Neuronal stem cell (in vitro differentiated cells): Measurements from ENCODE around the gene CABP5.

Experiments used
- DNase-seq: peaks from one replicate; pipeline ENCODE4 v3.0.0-alpha.2; 2013; ENCODE audit warnings: low spot score
- H2AFZ ChIP-seq: one replicate; pipeline ENCODE4 v1.6.1; 2013; ENCODE audit warnings: mild to moderate bottlenecking, low read length, inconsistent platforms
- H2AK5ac ChIP-seq: 2 replicates; pipeline ENCODE4 v1.6.1; 2013; ENCODE audit warnings: low read depth, mild to moderate bottlenecking, inconsistent platforms, low read length, moderate library complexity, mixed read lengths
- H2BK120ac ChIP-seq: 2 replicates; pipeline ENCODE4 v1.6.1; 2013; ENCODE audit warnings: low read depth, mild to moderate bottlenecking, inconsistent platforms, low read length, moderate library complexity, mixed read lengths
- H2BK12ac ChIP-seq: one replicate; pipeline ENCODE4 v1.6.1; 2013; ENCODE audit warnings: low read length, inconsistent platforms
- H2BK15ac ChIP-seq: 2 replicates; pipeline ENCODE4 v1.6.1; 2013; ENCODE audit warnings: mild to moderate bottlenecking, low read length, inconsistent platforms, mixed read lengths
- H2BK5ac ChIP-seq: one replicate; pipeline ENCODE4 v1.6.1; 2013; ENCODE audit warnings: inconsistent platforms, mild to moderate bottlenecking, low read length, moderate library complexity
- H3K14ac ChIP-seq: one replicate; pipeline ENCODE4 v1.6.1; 2013; ENCODE audit warnings: low read length, inconsistent platforms
- H3K18ac ChIP-seq: 2 replicates; pipeline ENCODE4 v1.6.1; 2013; ENCODE audit warnings: low read length, inconsistent platforms
- H3K23ac ChIP-seq: 2 replicates; pipeline ENCODE4 v1.6.1; 2013; ENCODE audit warnings: low read depth, mild to moderate bottlenecking, mixed read lengths, low read length, inconsistent platforms; ENCODE audit not compliant: poor library complexity
- H3K27ac ChIP-seq: replicated peaks from 3 replicates; pipeline ENCODE4 v1.5.1; 2013; ENCODE audit warnings: low read length, inconsistent platforms
- H3K27me3 ChIP-seq, 3 experiments: 2 replicates each; pipeline ENCODE4 v1.6.1; 2013; ENCODE audit warnings: low read length in 3 of 3, mild to moderate bottlenecking in 2 of 3, inconsistent platforms in 1 of 3, low read depth in 1 of 3, mixed read lengths in 1 of 3, moderate library complexity in 1 of 3; ENCODE audit not compliant: control insufficient read depth in 3 of 3, insufficient read depth in 3 of 3
- H3K36me3 ChIP-seq, 2 donors: replicated peaks in 1 of 2; 2 replicates each; pipeline ENCODE4 v1.6.1; 2013; ENCODE audit warnings: low read length in 2 of 2; ENCODE audit not compliant: control insufficient read depth in 2 of 2, insufficient read depth in 2 of 2
- H3K4ac ChIP-seq: 2 replicates; pipeline ENCODE4 v1.6.1; 2013; ENCODE audit warnings: inconsistent platforms, mild to moderate bottlenecking, low read length, moderate library complexity
- H3K4me1 ChIP-seq, 2 donors: 1 replicate in 1 of 2; 2 replicates in 1 of 2; pipeline ENCODE4 v1.6.1; 2013; ENCODE audit warnings: low read length in 2 of 2, low read depth in 1 of 2; ENCODE audit not compliant: control insufficient read depth in 2 of 2, insufficient read depth in 1 of 2
- H3K4me2 ChIP-seq: one replicate; pipeline ENCODE4 v1.6.1; 2013; ENCODE audit warnings: mild to moderate bottlenecking, low read length, inconsistent platforms; ENCODE audit not compliant: insufficient read depth, poor library complexity, severe bottlenecking
- H3K4me3 ChIP-seq, 2 donors: 2 replicates each; pipeline ENCODE4 v1.5.1; 2013; ENCODE audit warnings: low read length in 2 of 2, mild to moderate bottlenecking in 2 of 2, inconsistent platforms in 1 of 2, moderate library complexity in 1 of 2
- H3K79me1 ChIP-seq: one replicate; pipeline ENCODE4 v1.6.1; 2013; ENCODE audit warnings: low read depth, mild to moderate bottlenecking, inconsistent platforms, low read length, moderate library complexity
- H3K9ac ChIP-seq: one replicate; pipeline ENCODE4 v1.6.1; 2013; ENCODE audit warnings: mild to moderate bottlenecking, low read depth, low read length, inconsistent platforms; ENCODE audit not compliant: poor library complexity
- H3K9me3 ChIP-seq, 2 donors: replicated peaks in 1 of 2; 2 replicates each; pipeline versions ENCODE3 to v1.6.1; 2013; ENCODE audit warnings: low read length in 2 of 2, mild to moderate bottlenecking in 2 of 2, inconsistent platforms in 1 of 2, low read depth in 1 of 2, mixed read lengths in 1 of 2, moderate library complexity in 1 of 2; ENCODE audit not compliant: control insufficient read depth in 2 of 2, insufficient read depth in 1 of 2
- H4K8ac ChIP-seq: one replicate; pipeline ENCODE4 v1.6.1; 2013; ENCODE audit warnings: low read depth, mild to moderate bottlenecking, inconsistent platforms, low read length, moderate library complexity
- H4K91ac ChIP-seq: one replicate; pipeline ENCODE4 v1.6.1; 2013; ENCODE audit warnings: low read length, low read depth, mild to moderate bottlenecking, inconsistent platforms; ENCODE audit not compliant: poor library complexity
- WGBS, 2 donors: extraction: QIAGEN DNeasy Blood & Tissue Kit; methylation state at CpG; one replicate each; pipeline ENCODE4 v1.1.7; 2013; ENCODE audit warnings: missing lambda C conversion rate in 2 of 2, mixed read lengths in 1 of 2; ENCODE audit not compliant: insufficient read length in 2 of 2, insufficient replicate concordance in 1 of 2; ENCODE audit errors: extremely low coverage in 2 of 2; 5-methylcytosine and 5-hydroxymethylcytosine counted together

CABP5 gene

DNA sequence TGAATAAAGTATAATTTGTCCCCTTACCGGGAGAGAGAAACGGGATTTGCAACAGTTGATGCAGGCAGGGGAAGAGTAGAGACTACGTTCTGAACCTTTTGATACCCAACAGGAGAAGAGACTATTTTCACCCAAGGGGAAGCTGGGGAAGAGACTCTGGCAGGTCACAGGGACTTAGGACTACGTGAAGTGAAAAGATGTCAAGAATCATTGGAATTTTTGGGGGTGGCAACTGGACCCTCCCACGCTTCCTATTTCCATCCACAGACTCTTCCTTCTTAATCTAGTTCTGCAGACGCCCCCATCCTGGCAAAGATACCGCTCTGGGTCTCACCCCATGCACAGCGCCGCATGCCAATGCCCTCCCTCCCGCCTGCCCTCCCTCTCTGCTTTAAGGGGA, 13.8 kb downstream of the CABP5 start:
- H3K27me3 ChIP-seq = peaks cover 0 to 3% (median 0%) of the 10 kb centered on the region in 3 experiments
- no peak overlapping the region for H3K4me3 ChIP-seq
- H4K8ac ChIP-seq = no peak overlapping the region
- no peak overlapping the region for H3K27ac ChIP-seq
- no peak for DNase-seq
- no peak overlapping the region for H2BK15ac ChIP-seq
- no peaks in the 10 kb centered on the region for H3K36me3 ChIP-seq
- H2AK5ac ChIP-seq = no peak overlapping the region
- H3K79me1 ChIP-seq = no peaks in the 10 kb centered on the region
- H3K4ac ChIP-seq = no peak overlapping the region
- H3K14ac ChIP-seq = no peak overlapping the region
- peak overlapping the region; percentile 7 for H3K18ac ChIP-seq
- H2BK12ac ChIP-seq = no peak overlapping the region
- no peak overlapping the region for H2BK5ac ChIP-seq
- H3K4me1 ChIP-seq = no peaks in the 10 kb centered on the region
- no peak overlapping the region for H4K91ac ChIP-seq
- WGBS, 2 donors = no CpG with 5 or more reads among the region's 10 CpGs
- H3K4me2 ChIP-seq = no peak overlapping the region
- no peaks in the 10 kb centered on the region for H3K9me3 ChIP-seq
- H2AFZ ChIP-seq = no peak overlapping the region
- no peak overlapping the region for H3K23ac ChIP-seq
- no peak overlapping the region for H2BK120ac ChIP-seq
- no peak overlapping the region for H3K9ac ChIP-seq

DNA sequence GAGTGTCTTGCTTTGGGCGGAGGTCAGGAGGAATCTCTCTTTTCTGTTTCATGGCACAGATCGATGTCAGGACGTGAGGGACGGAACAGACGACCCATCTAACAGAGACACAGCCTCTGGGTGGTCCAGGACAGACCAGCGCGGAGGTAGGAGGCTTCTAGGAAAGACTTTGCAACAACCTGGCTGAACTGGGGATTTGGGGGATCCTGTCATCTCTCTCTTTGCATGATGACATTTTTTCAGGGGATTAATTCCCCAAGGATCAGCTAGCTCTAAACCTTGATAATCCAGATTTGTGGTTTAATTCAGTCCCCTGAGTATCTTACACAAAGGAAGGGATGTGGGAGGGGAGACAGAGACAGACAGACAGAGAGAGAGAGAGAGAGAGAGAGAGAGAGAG, 14.4 kb downstream of the CABP5 start:
- no peak overlapping the region for H2BK120ac ChIP-seq
- no peaks in the 10 kb centered on the region for H3K36me3 ChIP-seq
- H3K9me3 ChIP-seq = no peaks in the 10 kb centered on the region
- H2BK5ac ChIP-seq = no peak overlapping the region
- H3K4me3 ChIP-seq = no peak overlapping the region
- no peak overlapping the region for H3K4ac ChIP-seq
- no peak overlapping the region for H2BK12ac ChIP-seq
- H2BK15ac ChIP-seq = no peak overlapping the region
- no peaks in the 10 kb centered on the region for H3K79me1 ChIP-seq
- no peak overlapping the region for H3K27ac ChIP-seq
- H3K4me2 ChIP-seq = no peak overlapping the region
- no peak overlapping the region for H3K9ac ChIP-seq
- no CpG with 5 or more reads among the region's 7 CpGs for WGBS, 2 donors
- H3K27me3 ChIP-seq = peaks cover 0 to 4% (median 0%) of the 10 kb centered on the region in 3 experiments
- H4K8ac ChIP-seq = no peak overlapping the region
- H2AFZ ChIP-seq = no peak overlapping the region
- no peak for DNase-seq
- no peak overlapping the region for H3K14ac ChIP-seq
- no peak overlapping the region for H2AK5ac ChIP-seq
- H3K4me1 ChIP-seq = no peaks in the 10 kb centered on the region
- no peak overlapping the region for H3K18ac ChIP-seq
- no peak overlapping the region for H3K23ac ChIP-seq
- no peak overlapping the region for H4K91ac ChIP-seq

DNA sequence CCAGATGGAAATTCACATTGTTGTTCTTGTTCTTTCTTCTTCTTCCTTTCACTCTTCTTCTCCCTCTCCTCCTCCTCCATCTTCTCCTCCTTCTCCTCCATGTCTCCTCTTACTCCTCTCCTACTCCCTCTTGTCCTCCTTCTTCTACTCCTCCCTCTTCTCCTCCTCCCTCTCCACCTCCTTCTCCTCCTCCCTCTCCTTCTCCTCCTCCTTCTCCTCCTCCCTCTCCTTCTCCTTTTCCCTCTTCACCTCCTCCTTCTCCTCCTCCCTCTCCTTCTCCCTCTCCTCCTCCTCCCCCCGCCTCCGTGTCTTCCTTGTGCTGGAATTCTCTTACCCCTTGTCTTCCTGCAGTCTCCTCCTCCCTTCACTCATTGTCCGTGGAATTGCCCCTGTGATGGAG, 18.4 kb downstream of the CABP5 start:
- Histone ChIP-seq H3K18ac (no peak overlapping the region), H3K4me3 (no peak overlapping the region), H3K4ac (no peak overlapping the region), H2BK5ac (no peak overlapping the region), H3K27ac (no peak overlapping the region), H4K8ac (no peak overlapping the region), H3K23ac (no peak overlapping the region), H3K9me3 (no peaks in the 10 kb centered on the region), H3K79me1 (no peaks in the 10 kb centered on the region), H3K14ac (no peak overlapping the region), H3K27me3 (peaks cover 0 to 4% (median 0%) of the 10 kb centered on the region in 3 experiments), H4K91ac (no peak overlapping the region), H3K36me3 (peaks cover 0 to 2% of the 10 kb centered on the region in 2 donors), H3K4me2 (no peak overlapping the region), H2BK12ac (no peak overlapping the region), H2AK5ac (no peak overlapping the region), H3K4me1 (no peaks in the 10 kb centered on the region), H2BK120ac (no peak overlapping the region), H3K9ac (no peak overlapping the region), H2AFZ (no peak overlapping the region), H2BK15ac (no peak overlapping the region)
- no peak for DNase-seq
- whole genome bisulfite sequencing, 2 donors = no CpG with 5 or more reads among the region's 3 CpGs

GRCh38 chr19:48023518-48023917, 20.4 kb downstream of the CABP5 start:
- Histone ChIP-seq H3K14ac (no peak overlapping the region), H2BK15ac (no peak overlapping the region), H4K91ac (no peak overlapping the region), H2AK5ac (no peak overlapping the region), H2BK120ac (no peak overlapping the region), H3K79me1 (no peaks in the 10 kb centered on the region), H2BK12ac (no peak overlapping the region), H4K8ac (no peak overlapping the region), H3K9ac (no peak overlapping the region), H2AFZ (no peak overlapping the region), H2BK5ac (no peak overlapping the region), H3K4me1 (no peaks in the 10 kb centered on the region), H3K9me3 (no peaks in the 10 kb centered on the region), H3K18ac (no peak overlapping the region), H3K36me3 (peaks cover 0 to 2% of the 10 kb centered on the region in 2 donors), H3K23ac (no peak overlapping the region), H3K4me3 (no peak overlapping the region), H3K4ac (no peak overlapping the region), H3K27me3 (peaks cover 0 to 4% (median 0%) of the 10 kb centered on the region in 3 experiments), H3K4me2 (no peak overlapping the region), H3K27ac (no peak overlapping the region)
- WGBS, 2 donors = no CpG with 5 or more reads among the region's 3 CpGs
- DNase-seq = no peak
